ENCODE measurements around the gene RBMS2. TPM values are rescaled to one million over a fixed set of nuclear protein-coding genes. Genes with fewer than 3 reads are reported as not detected.
A peak's percentile ranks its signal among the peaks of the same experiment; 100 is the strongest.

Gene RBMS2, protein sequence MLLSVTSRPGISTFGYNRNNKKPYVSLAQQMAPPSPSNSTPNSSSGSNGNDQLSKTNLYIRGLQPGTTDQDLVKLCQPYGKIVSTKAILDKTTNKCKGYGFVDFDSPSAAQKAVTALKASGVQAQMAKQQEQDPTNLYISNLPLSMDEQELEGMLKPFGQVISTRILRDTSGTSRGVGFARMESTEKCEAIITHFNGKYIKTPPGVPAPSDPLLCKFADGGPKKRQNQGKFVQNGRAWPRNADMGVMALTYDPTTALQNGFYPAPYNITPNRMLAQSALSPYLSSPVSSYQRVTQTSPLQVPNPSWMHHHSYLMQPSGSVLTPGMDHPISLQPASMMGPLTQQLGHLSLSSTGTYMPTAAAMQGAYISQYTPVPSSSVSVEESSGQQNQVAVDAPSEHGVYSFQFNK
- total RNA-seq (19.6 TPM), polyA plus RNA-seq (ENCODE audit: insufficient read depth in 1 of 8, insufficient read length in 8 of 8, low replicate concordance in 1 of 8) (10 to 100 TPM; 13.0 to 29.3 (median 19.2) TPM)
- long read RNA-seq, donor 1 = 0 reads
- long read RNA-seq, donor 2, full-length matches to known transcripts = 1 of 1 reads
- long read RNA-seq, donor 2, partial matches to known transcripts = 0 of 1 reads
- long read RNA-seq, donor 2, other reads (novel, unspliced or antisense) = 0 of 1 reads
- long read RNA-seq, donor 3, full-length matches to known transcripts = 2 of 2 reads
- long read RNA-seq, donor 3, partial matches to known transcripts = 0 of 2 reads
- long read RNA-seq, donor 3, other reads (novel, unspliced or antisense) = 0 of 2 reads
- long read RNA-seq, donor 4, partial matches to known transcripts = 281 of 506 reads
- long read RNA-seq, donor 4, other reads (novel, unspliced or antisense) = 225 of 506 reads
- long read RNA-seq, donor 5, full-length matches to known transcripts = 6 of 27 reads
- long read RNA-seq, donor 5, partial matches to known transcripts = 21 of 27 reads
- long read RNA-seq, donor 5, other reads (novel, unspliced or antisense) = 0 of 27 reads
- long read RNA-seq, donor 6 = 0 reads
- long read RNA-seq, donor 7, full-length matches to known transcripts = 3 of 1,323 reads
- long read RNA-seq, donor 7, partial matches to known transcripts = 1,291 of 1,323 reads
- long read RNA-seq, donor 7, other reads (novel, unspliced or antisense) = 29 of 1,323 reads
- long read RNA-seq, donor 8, full-length matches to known transcripts = 1 of 889 reads
- long read RNA-seq, donor 8, partial matches to known transcripts = 611 of 889 reads
- long read RNA-seq, donor 8, other reads (novel, unspliced or antisense) = 277 of 889 reads
- long read RNA-seq, donor 9, partial matches to known transcripts = 154 of 154 reads
- long read RNA-seq, donor 9, other reads (novel, unspliced or antisense) = 0 of 154 reads
- long read RNA-seq, donor 10, full-length matches to known transcripts = 1 of 1 reads
- long read RNA-seq, donor 10, partial matches to known transcripts = 0 of 1 reads
- long read RNA-seq, donor 10, other reads (novel, unspliced or antisense) = 0 of 1 reads
- long read RNA-seq, donor 11, partial matches to known transcripts = 10 of 10 reads
- long read RNA-seq, donor 11, other reads (novel, unspliced or antisense) = 0 of 10 reads

DNA sequence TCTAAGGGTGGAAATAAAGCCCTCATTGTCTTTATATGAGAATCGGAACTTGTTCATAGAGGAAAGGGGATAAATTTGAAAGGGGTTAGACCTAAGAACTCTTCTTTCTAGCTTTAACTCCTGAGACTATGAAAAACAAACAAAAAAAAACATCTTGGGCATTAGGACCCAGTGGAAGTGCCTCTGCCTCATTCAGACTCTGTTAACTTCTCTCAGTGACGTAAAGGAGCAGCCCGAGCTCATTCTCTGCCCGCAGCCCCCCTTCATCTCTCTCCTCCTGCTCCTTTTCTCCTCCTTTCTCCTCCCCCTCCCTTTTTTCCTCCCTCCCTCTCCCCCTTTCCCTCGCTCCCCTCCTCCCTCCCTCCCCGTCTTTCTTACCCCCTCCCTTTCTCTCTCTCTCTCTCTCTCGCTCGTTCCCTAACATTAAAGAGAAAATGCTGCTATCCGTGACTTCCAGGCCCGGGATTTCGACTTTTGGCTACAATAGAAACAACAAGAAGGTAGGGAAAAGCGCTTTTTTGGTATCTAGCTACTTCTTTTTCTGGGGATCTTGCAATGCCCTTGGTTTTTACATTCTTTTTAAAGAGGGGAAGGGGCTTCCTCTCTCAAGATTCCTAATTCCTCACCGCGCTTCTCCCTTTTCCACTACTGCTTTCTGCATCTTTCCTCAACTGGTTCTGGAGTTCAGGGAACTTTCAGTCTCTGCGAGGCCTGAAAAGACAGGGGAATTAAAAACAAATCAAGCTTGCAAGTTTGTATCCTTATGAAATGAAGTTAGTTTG, at the start of gene RBMS2:
RBMS2 (plus strand) TSS at position 231 of the 782 bp plus-strand sequence; CDS start at position 435, 204 bp downstream.
- Histone ChIP-seq H3K4me1 (ENCODE audit: control insufficient read depth, insufficient read depth, low read length) (peaks cover 13% of the 10 kb centered on the region), H3K4me3 (ENCODE audit: low read length) (peak within 1 kb of the TSS; percentile 58), H3K27ac (ENCODE audit: low read length) (peak within 1 kb of the TSS; percentile 98), H3K9me3 (replicated peaks; ENCODE audit: control insufficient read depth, low read depth, low read length) (no peaks in the 10 kb centered on the region), H3K36me3 (ENCODE audit: control insufficient read depth, insufficient read depth, low read length) (peaks cover 2% of the 10 kb centered on the region), H3K27me3 (ENCODE audit: control insufficient read depth, insufficient read depth, low read length) (no peaks in the 10 kb centered on the region)
- DNase-seq = peak; percentile 99
- WGBS (ENCODE audit: insufficient coverage) = 0% methylated on average over 4 of the region's 15 CpGs

DNA sequence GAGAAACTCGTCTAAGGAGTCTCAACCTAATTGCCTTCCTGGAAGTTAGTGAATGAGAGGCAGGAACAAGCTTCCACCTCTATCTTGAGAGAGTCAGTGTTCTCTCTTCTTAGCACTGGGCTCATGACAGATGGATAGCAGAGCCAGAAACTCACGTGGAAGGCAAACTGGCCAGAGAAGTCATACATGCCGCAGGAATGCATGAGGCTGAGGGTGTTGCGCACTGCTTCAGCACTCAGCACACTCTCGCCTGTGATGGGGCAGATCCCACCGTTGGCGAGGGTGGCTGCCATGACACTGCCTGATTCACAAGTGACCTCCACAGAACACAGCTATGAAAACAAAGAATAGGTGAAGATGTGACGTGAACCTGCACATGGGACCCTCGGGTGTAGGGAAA, 47.2 kb upstream of the RBMS2 start:
- no peaks in the 10 kb centered on the region for H3K9me3 ChIP-seq (replicated peaks; ENCODE audit: control insufficient read depth, low read depth, low read length)
- no peak for DNase-seq
- no peaks in the 10 kb centered on the region for H3K27me3 ChIP-seq (ENCODE audit: control insufficient read depth, insufficient read depth, low read length)
- H3K4me1 ChIP-seq (ENCODE audit: control insufficient read depth, insufficient read depth, low read length) = peaks cover 7% of the 10 kb centered on the region
- peaks cover 12% of the 10 kb centered on the region for H3K36me3 ChIP-seq (ENCODE audit: control insufficient read depth, insufficient read depth, low read length)
- WGBS (ENCODE audit: insufficient coverage) = 88% methylated on average over 7 of the region's 9 CpGs
- no peak overlapping the region for H3K4me3 ChIP-seq (ENCODE audit: low read length)
- no peak overlapping the region for H3K27ac ChIP-seq (ENCODE audit: low read length)

DNA sequence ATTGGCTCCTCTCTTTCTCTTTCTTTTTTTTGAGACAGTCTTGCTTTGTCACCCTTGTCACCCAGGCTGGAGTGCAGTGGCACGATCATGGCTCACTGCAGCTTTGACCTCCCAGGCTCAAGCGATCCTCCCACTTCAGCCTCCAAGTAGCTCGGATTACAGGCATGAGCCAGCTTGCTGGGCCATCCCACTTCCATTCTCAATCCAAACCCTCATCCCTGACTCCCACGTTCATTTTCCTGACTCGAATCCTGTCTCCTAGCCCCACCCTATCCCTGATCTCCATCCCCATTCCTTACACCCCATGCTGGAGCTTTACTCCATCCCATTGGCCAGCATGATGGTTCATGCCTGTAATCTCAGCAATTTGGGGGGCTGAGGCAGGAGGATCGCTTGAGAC, 45.5 kb upstream of the RBMS2 start:
- H3K9me3 ChIP-seq (replicated peaks; ENCODE audit: control insufficient read depth, low read depth, low read length) = no peaks in the 10 kb centered on the region
- H3K36me3 ChIP-seq (ENCODE audit: control insufficient read depth, insufficient read depth, low read length) = peaks cover 5% of the 10 kb centered on the region
- 87% methylated on average over 6 of the region's 6 CpGs for WGBS (ENCODE audit: insufficient coverage)
- H3K4me3 ChIP-seq (ENCODE audit: low read length) = no peak overlapping the region
- no peak overlapping the region for H3K27ac ChIP-seq (ENCODE audit: low read length)
- no peaks in the 10 kb centered on the region for H3K27me3 ChIP-seq (ENCODE audit: control insufficient read depth, insufficient read depth, low read length)
- no peak for DNase-seq
- no peaks in the 10 kb centered on the region for H3K4me1 ChIP-seq (ENCODE audit: control insufficient read depth, insufficient read depth, low read length)

DNA sequence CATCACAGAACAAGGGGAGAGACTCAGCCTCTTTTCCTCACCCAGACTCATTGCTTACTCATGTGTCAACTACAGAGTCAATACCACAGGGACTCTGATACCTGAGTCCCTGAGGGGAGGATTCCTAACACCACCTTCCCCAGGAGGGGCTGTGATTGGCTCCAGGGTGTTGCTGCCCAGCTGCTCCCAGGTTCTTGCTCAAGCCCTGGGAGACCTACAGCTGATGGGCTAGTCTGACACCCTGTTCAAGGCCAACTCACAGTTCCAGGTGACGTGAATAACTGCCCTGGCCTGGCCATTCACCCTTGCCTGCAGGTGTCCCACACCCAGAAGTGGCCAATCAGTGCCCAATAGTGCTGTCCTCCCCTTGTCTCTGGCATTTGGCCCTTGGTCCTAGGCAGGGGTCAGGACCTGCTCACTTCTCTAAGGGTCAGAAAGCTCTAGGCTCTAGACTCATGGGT, 44.6 kb upstream of the RBMS2 start:
- no peak for DNase-seq
- Histone ChIP-seq H3K4me3 (ENCODE audit: low read length) (no peak overlapping the region), H3K27ac (ENCODE audit: low read length) (no peak overlapping the region), H3K9me3 (replicated peaks; ENCODE audit: control insufficient read depth, low read depth, low read length) (no peaks in the 10 kb centered on the region), H3K4me1 (ENCODE audit: control insufficient read depth, insufficient read depth, low read length) (no peaks in the 10 kb centered on the region), H3K27me3 (ENCODE audit: control insufficient read depth, insufficient read depth, low read length) (no peaks in the 10 kb centered on the region), H3K36me3 (ENCODE audit: control insufficient read depth, insufficient read depth, low read length) (peaks cover 5% of the 10 kb centered on the region)
- WGBS (ENCODE audit: insufficient coverage) = 83% methylated on average over 1 of the region's 1 CpG

DNA sequence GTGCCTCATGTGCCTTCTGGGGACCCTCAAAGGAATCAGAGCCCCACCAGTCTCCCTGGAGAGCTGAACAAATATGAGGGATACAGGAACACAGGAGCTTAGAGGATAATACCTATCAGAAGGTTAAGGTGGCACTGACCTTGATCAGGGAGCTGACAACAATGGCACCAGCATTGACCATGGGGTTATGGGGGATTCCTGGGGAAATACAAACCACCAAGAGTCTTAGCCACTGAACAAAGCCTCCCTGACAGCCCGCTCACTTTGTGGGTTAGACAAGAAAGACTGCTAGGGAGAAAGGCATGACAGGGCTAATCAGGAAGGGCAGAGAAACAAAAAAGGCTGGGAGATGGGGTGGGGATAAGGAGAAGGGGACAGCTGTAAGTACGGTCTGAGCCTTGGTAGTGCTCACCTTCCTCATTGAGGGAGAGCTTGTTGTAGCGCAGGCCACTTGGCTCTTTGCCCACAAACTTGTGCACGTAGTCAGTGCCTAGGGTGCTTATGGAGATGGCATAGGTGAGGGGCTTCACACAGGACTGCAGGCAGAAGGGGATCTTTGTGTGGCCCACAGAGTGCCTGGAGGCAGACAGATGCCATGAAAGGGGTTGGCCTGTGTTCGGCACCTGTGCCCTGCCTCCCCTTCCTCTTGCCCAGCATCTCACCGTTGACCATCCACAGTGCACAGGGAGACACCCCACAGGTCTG, 43.9 kb upstream of the RBMS2 start:
- no peak for DNase-seq
- H3K4me1 ChIP-seq (ENCODE audit: control insufficient read depth, insufficient read depth, low read length) = no peaks in the 10 kb centered on the region
- no peak overlapping the region for H3K27ac ChIP-seq (ENCODE audit: low read length)
- 69% methylated on average over 2 of the region's 6 CpGs for WGBS (ENCODE audit: insufficient coverage)
- H3K27me3 ChIP-seq (ENCODE audit: control insufficient read depth, insufficient read depth, low read length) = no peaks in the 10 kb centered on the region
- no peak overlapping the region for H3K4me3 ChIP-seq (ENCODE audit: low read length)
- peaks cover 5% of the 10 kb centered on the region for H3K36me3 ChIP-seq (ENCODE audit: control insufficient read depth, insufficient read depth, low read length)
- H3K9me3 ChIP-seq (replicated peaks; ENCODE audit: control insufficient read depth, low read depth, low read length) = no peaks in the 10 kb centered on the region

DNA sequence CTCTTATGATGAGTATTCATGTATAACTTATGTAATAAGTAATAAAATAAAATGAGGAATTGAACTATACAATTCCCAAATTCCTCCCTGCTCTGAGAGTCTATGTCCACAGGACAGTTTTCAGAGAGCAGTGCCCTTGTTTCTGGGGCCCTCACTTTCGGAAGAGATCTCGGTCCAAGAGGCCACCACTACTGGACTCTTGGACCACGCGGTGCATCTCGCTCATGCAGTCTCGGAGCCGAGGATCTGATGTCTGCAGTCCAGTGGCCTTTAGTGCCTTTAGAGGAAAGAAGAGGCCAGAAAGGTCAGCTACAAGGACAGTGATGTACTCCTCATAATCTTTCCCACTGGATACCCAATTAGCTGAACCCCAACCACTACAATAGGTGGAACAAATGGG, 42.0 kb upstream of the RBMS2 start:
- no peak overlapping the region for H3K27ac ChIP-seq (ENCODE audit: low read length)
- H3K4me3 ChIP-seq (ENCODE audit: low read length) = no peak overlapping the region
- 96% methylated on average over 4 of the region's 7 CpGs for WGBS (ENCODE audit: insufficient coverage)

DNA sequence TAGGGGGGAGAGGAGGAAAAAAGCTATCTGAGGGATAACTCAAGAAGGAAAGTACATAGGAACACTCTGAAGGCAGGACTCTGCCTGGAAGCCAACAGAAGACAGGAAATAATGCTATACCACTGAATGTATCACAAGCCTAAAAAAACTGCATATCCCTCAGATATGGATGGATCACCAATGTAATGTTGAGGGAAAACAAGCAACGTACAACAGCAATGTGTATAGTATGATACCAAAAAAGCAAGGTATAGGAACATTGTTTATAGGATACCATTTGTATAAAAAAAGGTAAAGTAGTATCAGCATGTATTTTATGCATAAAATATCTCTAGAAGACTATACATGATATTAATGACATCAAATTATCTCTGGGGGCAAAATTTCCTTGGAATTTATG, 37.1 kb upstream of the RBMS2 start:
- Histone ChIP-seq H3K36me3 (ENCODE audit: control insufficient read depth, insufficient read depth, low read length) (no peaks in the 10 kb centered on the region), H3K9me3 (replicated peaks; ENCODE audit: control insufficient read depth, low read depth, low read length) (no peaks in the 10 kb centered on the region), H3K27me3 (ENCODE audit: control insufficient read depth, insufficient read depth, low read length) (peaks cover 35% of the 10 kb centered on the region), H3K4me1 (ENCODE audit: control insufficient read depth, insufficient read depth, low read length) (peaks cover 16% of the 10 kb centered on the region), H3K27ac (ENCODE audit: low read length) (no peak overlapping the region), H3K4me3 (ENCODE audit: low read length) (no peak overlapping the region)
- no peak for DNase-seq
- WGBS (ENCODE audit: insufficient coverage) = no CpG with 5 or more reads among the region's 1 CpG

More for the DNA sequence above, 42.0 kb upstream of the RBMS2 start:
- Histone ChIP-seq H3K9me3 (replicated peaks; ENCODE audit: control insufficient read depth, low read depth, low read length) (no peaks in the 10 kb centered on the region), H3K36me3 (ENCODE audit: control insufficient read depth, insufficient read depth, low read length) (no peaks in the 10 kb centered on the region), H3K4me1 (ENCODE audit: control insufficient read depth, insufficient read depth, low read length) (no peaks in the 10 kb centered on the region), H3K27me3 (ENCODE audit: control insufficient read depth, insufficient read depth, low read length) (no peaks in the 10 kb centered on the region)
- no peak for DNase-seq

DNA sequence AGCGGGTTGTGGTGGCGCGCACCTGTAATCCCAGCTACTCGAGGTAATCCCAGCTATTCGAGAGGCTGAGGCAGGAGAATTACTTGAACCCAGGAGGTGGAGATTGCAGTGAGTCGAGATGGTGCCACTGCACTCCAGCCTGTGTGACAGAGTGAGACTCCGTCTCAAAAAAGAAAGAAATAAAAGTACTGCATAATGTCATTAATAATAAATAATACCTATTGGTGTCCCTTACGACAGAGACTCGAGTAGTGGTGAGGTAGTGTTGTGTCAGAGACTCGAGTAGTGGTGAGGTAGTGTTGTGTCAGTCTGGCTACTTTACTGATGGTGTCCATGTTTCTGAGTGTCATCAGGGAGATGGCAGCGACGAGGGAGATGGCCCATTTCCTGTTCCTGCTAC, 34.9 kb upstream of the RBMS2 start:
- H3K4me1 ChIP-seq (ENCODE audit: control insufficient read depth, insufficient read depth, low read length) = peaks cover 16% of the 10 kb centered on the region
- no peak overlapping the region for H3K4me3 ChIP-seq (ENCODE audit: low read length)
- H3K9me3 ChIP-seq (replicated peaks; ENCODE audit: control insufficient read depth, low read depth, low read length) = no peaks in the 10 kb centered on the region
- DNase-seq = no peak
- H3K27ac ChIP-seq (ENCODE audit: low read length) = no peak overlapping the region
- no peaks in the 10 kb centered on the region for H3K36me3 ChIP-seq (ENCODE audit: control insufficient read depth, insufficient read depth, low read length)
- peaks cover 48% of the 10 kb centered on the region for H3K27me3 ChIP-seq (ENCODE audit: control insufficient read depth, insufficient read depth, low read length)
- 75% methylated on average over 9 of the region's 12 CpGs for WGBS (ENCODE audit: insufficient coverage)

Measured in muscle of leg (tissue), 16 donors.